Colon (tissue), 2 donors: Measurements from ENCODE around the gene RPAIN.

Experiments
- FAIRE-seq: peaks from 2 replicates; lab custom pipeline; 2012; peaks lifted over from hg19 to GRCh38; lab: Jason Lieb, UNC
- donor health status: control.
- donor health status: control.

RPAIN gene, protein sequence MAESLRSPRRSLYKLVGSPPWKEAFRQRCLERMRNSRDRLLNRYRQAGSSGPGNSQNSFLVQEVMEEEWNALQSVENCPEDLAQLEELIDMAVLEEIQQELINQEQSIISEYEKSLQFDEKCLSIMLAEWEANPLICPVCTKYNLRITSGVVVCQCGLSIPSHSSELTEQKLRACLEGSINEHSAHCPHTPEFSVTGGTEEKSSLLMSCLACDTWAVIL

GRCh38 chr17:5419959-5420653 lies at the start of gene RPAIN:
RPAIN (plus strand) TSS chr17:5420182; CDS start chr17:5420211, 29 bp downstream.
- FAIRE-seq, result no peak

GRCh38 chr17:5370411-5370810 lies 49.6 kb upstream of the RPAIN start:
- FAIRE-seq, result no peak

DNA sequence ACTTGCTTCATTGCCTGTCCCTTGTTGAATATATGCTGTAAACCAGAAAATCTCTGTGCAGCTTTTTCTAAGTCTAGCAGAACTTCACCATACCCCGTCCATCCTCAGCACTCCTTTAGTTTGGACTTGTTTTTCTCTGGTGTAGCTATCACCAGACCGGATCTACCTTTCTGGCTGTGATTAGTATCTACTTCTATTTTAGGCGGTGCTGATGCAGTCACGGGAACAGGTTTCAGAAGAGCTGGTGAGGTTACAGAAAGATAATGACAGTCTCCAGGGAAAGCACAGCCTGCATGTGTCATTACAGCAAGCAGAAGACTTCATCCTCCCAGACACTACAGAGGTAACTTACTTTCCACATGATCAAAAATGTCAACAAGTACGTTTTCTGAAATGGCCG lies 46.9 kb upstream of the RPAIN start:
- no peak for FAIRE-seq

GRCh38 chr17:5378566-5379207 lies 41.3 kb upstream of the RPAIN start:
- FAIRE-seq, result no peak

DNA sequence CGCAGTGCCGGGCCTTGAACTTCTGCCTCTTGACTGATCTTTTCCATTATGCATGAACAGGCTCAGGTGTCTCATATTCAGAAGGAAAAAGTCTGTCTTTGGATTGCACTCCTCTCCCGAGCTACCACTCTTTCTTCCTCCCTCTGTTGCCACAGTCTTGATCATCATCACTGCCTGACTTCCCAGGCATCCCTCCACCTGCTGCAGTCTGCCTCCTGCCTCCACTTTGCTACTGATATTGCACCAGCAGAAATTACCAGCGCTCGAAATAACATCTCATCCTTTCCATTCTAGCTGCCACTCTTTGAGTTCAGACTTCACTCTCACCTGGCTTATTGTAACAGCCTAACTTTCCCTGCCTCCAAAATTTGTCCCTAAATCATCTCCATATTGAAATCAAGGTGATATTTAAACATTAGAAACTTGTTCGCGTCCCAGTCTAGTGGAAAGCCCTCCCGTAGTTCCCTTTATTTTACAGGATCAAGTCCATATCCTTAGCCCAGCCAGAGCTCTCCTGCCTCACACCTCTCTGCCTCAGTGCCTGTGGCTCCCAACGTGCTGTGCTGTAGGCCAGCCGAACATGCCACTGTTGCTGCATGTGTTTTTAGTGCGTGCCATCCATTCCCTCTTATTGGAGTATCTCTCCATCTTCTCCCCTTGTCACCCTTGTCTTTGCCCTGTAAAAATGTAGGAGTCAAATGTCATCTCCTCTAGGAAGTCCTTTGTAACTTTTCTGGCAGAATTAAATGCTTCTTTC lies 40.5 kb upstream of the RPAIN start:
- no peak for FAIRE-seq

DNA sequence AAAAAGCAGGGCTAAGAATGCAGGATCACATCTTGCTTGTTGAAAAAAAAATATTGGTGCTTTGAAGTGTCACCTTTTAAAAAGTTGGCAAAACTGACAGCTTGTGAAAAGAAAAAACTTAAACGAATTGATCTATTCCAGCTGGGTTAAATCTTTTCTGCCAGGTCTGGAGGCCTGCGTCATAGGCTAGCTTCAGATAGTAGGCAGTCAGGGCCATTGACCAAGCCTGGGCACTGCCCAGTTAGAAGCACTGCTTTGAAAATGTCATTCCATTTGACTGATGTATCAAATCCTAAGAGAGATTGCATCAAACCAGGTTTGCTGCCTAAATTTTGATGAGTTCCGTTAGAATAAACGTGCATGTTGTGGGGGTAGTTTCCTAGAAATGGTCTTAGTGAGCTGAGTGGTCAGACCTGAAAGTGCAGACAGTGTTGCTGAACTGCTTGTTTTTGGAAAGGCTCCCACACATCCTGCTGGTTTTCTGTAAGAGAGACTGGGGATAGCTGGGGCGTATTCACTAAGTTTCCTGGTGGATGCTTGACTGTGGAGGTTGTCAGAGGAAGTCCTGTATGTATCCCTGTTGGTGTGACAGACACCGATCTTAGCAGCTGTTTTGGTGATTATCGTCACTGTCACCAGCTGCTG lies 39.4 kb upstream of the RPAIN start:
- no peak for FAIRE-seq

GRCh38 chr17:5381542-5381941 lies 38.4 kb upstream of the RPAIN start:
- FAIRE-seq, result no peak

GRCh38 chr17:5391678-5392077 lies 28.3 kb upstream of the RPAIN start:
- FAIRE-seq, result no peak

DNA sequence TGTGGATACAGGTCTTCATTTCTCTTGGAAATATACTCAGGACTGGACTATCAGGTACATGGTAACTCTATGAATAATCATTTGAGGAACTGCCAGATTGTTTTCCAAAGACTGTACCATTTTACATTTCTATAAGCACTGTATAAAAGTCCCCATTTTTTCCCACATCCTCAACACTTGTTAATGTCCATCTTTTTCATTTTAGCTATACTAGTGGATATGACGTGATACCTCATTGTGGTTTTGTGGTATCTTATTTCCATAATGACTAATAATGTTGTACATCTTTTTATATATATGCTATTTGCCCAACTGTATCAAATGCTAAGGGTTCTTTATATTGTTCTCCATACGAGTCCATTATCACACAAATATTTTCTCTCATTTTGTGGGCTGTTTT lies 23.4 kb upstream of the RPAIN start:
- no peak for FAIRE-seq

- FAIRE-seq, result no peak
Observed at GRCh38 chr17:5399767-5400166, 20.2 kb upstream of the RPAIN start.

DNA sequence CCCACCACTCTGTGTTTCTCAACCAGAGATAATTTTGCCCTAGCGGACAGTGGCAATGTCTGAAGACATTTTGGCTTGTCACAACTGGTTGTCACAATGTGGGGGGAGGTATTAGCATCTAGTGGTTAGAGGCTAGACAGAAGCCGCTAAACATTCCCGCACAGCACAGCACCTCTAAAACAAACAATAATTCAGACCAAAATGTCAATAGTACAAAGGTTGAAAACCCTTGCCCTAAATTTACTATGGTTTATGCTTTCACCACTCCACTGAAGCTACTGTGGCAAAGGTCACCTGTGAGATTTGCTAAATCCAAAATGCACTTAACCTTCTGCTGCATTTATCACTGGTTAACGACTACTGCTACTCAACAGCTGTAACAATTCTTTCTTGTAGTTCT lies 14.6 kb upstream of the RPAIN start:
- no peak for FAIRE-seq

- FAIRE-seq, result no peak
Observed at GRCh38 chr17:5408186-5408585, 11.8 kb upstream of the RPAIN start.

DNA sequence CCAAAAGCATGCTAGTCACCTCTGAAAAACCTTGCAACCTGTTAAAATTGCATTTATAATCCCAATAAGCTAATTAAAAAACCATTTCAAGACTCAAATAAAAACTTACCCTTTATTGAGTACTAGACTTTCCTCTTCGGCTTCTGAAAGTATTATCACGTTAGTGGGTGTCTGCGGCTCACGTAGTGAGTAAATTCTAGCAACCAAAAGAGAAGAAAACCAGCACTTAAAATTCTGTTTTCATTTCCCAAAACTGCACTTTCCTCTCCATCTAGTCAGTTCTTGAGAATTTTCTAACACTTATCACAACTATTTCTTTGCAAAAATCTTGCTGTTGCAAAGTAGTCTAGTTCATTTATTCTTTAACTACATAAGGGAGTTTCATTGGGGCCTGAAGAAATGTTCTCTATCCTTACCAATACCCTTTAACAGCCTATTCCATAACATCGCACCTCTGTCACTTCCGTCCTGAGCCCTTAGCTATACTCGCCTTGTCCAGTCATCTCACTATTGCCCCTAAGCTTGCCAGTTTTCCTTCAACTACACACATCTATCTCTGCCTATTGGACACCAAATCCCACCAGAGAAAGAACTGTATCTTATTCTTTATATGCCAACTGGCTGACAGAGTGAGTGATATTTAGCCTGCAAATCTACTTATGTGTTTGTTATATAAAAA lies 9.2 kb upstream of the RPAIN start:
- no peak for FAIRE-seq

DNA sequence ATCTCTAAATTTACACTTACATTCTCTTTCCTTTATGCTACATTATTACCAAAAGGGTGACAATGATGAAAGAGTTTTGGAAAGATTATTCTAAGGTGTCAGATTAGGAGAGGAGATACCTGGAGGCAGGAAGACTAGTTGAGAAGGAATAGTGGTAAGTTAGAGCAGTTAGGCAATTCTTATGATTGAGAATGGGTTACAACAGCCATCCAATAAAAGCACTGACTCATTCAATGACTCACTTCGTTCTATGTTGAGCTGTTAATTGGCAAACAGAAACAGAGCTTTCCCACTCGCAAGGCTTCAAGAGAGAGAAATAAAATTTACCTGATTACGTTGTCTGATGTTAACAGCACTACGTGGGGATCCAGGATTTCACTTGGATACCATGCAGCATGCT lies 6.3 kb upstream of the RPAIN start:
- no peak for FAIRE-seq

GRCh38 chr17:5416901-5417300 lies 3.1 kb upstream of the RPAIN start:
- FAIRE-seq, result no peak

GRCh38 chr17:5418858-5419355 lies 1.1 kb upstream of the RPAIN start:
- no peak for FAIRE-seq

DNA sequence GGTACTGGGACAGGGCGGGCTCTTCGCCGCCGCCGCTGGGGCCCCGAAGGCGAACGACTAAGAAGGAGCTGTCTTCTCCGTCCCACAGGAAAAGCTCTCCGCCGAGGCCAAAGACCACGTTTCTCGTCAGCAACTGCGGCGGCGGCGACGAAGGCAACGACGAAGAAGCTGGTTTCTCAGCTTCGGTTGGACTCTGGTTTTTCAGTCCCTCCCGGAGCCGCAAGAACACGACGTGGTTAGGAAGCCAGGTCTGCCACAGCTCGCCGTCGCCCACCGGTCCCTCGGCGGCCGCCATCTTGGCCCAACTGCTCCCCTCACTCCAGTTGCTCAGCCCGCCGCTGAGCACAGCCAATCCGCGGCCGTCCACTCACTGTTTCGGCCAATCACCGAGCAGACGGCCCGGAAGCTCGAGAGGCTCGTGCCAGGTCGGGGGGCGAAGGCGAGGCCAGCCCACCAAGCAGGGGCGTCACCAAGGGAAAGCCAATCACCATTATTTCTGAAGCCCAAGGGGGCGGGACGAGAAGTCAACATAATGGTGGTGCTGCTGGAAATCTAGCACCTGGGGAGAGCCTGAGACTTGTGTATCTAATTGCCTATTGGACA lies 525 bp upstream of the RPAIN start, which contains the start of gene NUP88:
Gene NUP88, minus strand, starts transcription at position 307 of the 603 bp plus-strand sequence. Its CDS starts 12 bp downstream, at position 295.
- no peak for FAIRE-seq

DNA sequence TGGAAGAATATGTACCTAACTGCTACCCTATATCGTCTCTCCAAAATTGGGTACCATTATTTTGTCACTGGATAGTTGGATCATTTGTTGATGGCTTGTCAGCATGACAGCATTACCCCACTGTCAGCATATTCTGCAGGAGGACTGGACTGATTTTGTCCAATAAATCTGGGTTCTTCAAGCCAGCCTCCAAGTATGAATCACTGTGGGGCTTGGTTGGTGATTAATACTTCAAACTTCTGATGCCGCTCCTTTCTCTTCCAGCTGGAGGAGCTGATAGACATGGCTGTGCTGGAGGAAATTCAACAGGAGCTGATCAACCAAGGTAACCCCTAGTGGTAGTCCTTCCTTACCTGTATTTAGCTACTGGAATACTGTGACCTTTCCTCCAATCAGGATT lies 2.5 kb downstream of the RPAIN start:
- FAIRE-seq, result no peak

- no peak for FAIRE-seq
Observed at GRCh38 chr17:5424909-5425308, 4.9 kb downstream of the RPAIN start.

DNA sequence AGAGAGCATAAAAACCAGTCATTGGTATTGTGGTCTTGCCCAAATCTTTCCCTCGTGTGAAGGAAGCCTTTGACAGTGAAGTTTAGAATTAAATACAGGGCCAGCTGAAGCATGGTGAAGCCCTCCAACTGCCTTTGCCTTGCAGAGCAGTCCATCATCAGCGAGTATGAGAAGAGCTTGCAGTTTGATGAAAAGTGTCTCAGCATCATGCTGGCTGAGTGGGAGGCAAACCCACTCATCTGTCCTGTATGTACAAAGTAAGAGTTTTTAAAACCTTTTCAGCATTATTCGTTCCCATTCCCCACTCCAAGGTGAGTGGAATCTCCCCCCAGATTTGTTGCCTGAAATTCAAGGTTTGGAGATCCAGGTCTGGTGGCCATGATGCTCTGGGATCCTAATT lies 5.8 kb downstream of the RPAIN start:
- no peak for FAIRE-seq
